A549 treated with CpdA at 1 μM for 4 hours (cell line): ENCODE results near the gene ZNF239. TPM values are rescaled to one million over a fixed set of nuclear protein-coding genes. Genes with fewer than 3 reads are reported as not detected.

Experiments
- total RNA-seq: library from RNA; stranded (reverse); fragments of 200-300 nt; extraction: Qiagen RNA extraction; gene quantifications from 5 replicates; pipeline ENCODE4 v1.2.3, GENCODE V29; 2022; ENCODE audit warnings: low read depth

ZNF239 gene
- total RNA-seq = 2.4 to 2.9 TPM (median 2.4 TPM) in 5 replicates

DNA sequence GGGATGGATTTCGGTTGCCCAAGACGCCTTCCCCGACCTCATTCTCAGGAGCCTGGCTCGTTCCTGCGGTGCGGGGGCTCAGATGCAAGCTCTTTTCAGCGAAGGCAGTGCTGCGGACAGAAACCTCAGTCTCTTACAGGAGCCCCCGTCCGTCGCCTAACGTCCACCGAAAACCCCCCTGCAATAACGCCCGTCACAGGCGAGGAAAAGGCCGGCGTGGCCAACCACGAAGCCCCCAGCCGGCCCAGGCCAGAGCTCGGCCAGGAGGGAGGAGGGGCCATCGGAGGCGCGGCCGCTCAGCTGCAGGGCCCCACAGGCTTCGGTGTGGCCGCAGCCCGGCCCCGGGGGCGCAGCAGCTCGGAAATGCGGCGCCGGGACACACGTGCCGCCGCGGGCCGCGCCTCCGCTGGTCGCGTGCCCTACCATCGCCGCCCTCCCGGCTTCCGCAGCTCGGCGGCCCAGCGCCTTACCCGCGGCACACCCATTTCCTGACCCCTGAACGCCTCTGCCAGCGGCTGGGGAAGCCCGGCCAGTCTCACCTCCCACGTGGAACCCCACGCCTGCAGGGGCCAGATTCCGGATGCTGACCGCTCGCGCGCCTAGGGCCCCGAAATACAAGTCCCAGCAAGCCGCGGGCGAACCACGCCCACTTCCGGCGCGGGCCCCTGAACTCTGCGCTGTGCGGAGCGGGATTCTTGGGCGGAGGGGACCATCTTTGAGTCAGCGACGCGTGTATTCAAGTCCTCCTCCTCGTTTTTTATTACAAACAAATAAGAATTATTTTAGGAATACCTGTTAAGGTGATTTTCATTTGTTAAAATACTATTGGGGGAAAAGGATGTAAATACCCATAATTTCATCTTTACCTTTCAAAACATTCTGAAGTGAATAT lies at the start of gene ZNF239:
TSS of gene ZNF239 (minus strand) at position 616 of the 892 bp plus-strand sequence. CDS start 16,537 bp downstream, outside the sequence.

GRCh38 chr10:43606323-43607198 lies 32.1 kb upstream of the ZNF239 start, which contains the start of gene ZNF485:
ZNF485 (plus strand) TSS chr10:43606438; CDS start chr10:43607051, 613 bp downstream.

Other genes with a start within 250 kb of the ZNF239 start
- gene FXYD4, start 203.0 kb downstream of the ZNF239 start, total RNA-seq = not detected in 5 replicates
- gene HNRNPF, start 165.4 kb downstream of the ZNF239 start, total RNA-seq = 311 to 349 TPM (median 341 TPM) in 5 replicates
- 5.8 to 8.2 TPM (median 6.9 TPM) in 5 replicates for gene ZNF487, start 137.5 kb downstream of the ZNF239 start, total RNA-seq
- 1.6 to 2.8 TPM (median 2.1 TPM) in 5 replicates for gene ZNF485, start 31.8 kb upstream of the ZNF239 start, total RNA-seq
- gene ZNF32, start 74.3 kb upstream of the ZNF239 start, total RNA-seq = 13.7 to 19.1 TPM (median 17.4 TPM) in 5 replicates